Right atrium auricular region (tissue), 2 donors: ENCODE measurements around the gene FAM98C. TPM values are rescaled to one million over a fixed set of nuclear protein-coding genes. Genes with fewer than 3 reads are reported as not detected.

ENCODE experiments used
- DNase-seq: peaks from one replicate; pipeline ENCODE4 v3.0.0-alpha.2; 2019; ENCODE audit warnings: low spot score
- H3K27ac ChIP-seq, 2 donors: fragments of 200-600 bp; sonication (generic); 1 replicate in 1 of 2; 2 replicates in 1 of 2; pipeline ENCODE4 v1.5.1; 2016 to 2019
- H3K27me3 ChIP-seq, 2 donors: fragments of 200-600 bp; sonication (generic); one replicate each; pipeline versions ENCODE4 v1.5.1 to v1.6.0; 2017 to 2019
- H3K36me3 ChIP-seq: fragments of 200-600 bp; sonication (generic); one replicate; pipeline ENCODE4 v1.5.1; 2016
- H3K4me1 ChIP-seq, 2 donors: fragments of 200-600 bp; sonication (generic); one replicate each; pipeline versions ENCODE4 v1.5.1 to v1.6.0; 2017 to 2019
- H3K4me3 ChIP-seq, 2 donors: fragments of 200-600 bp; sonication (generic); 1 replicate in 1 of 2; 2 replicates in 1 of 2; pipeline ENCODE4 v1.5.1; 2017 to 2019; ENCODE audit warnings: mild to moderate bottlenecking in 1 of 2, moderate library complexity in 1 of 2
- H3K9me3 ChIP-seq, 2 donors: fragments of 200-600 bp; sonication (generic); one replicate each; pipeline ENCODE4 v1.5.1; 2019
- total RNA-seq, 2 donors: library from RNA; depleted of rRNA; stranded (reverse); fragments of >200 nt; gene quantifications; one replicate each; pipeline ENCODE4 v1.1.0, GENCODE V29; 2016
- TF ChIP-seq, protein P1 (sequence below), 2 donors: fragments of 200-600 bp; sonication (generic); IDR thresholded peaks; one replicate each; pipeline ENCODE4 v1.5.1; 2019; ENCODE audit warnings: antibody characterized with exemption in 2 of 2

The FAM98C gene
- total RNA-seq, 2 donors from 2014 or later, result 11.9 to 19.8 TPM

DNA sequence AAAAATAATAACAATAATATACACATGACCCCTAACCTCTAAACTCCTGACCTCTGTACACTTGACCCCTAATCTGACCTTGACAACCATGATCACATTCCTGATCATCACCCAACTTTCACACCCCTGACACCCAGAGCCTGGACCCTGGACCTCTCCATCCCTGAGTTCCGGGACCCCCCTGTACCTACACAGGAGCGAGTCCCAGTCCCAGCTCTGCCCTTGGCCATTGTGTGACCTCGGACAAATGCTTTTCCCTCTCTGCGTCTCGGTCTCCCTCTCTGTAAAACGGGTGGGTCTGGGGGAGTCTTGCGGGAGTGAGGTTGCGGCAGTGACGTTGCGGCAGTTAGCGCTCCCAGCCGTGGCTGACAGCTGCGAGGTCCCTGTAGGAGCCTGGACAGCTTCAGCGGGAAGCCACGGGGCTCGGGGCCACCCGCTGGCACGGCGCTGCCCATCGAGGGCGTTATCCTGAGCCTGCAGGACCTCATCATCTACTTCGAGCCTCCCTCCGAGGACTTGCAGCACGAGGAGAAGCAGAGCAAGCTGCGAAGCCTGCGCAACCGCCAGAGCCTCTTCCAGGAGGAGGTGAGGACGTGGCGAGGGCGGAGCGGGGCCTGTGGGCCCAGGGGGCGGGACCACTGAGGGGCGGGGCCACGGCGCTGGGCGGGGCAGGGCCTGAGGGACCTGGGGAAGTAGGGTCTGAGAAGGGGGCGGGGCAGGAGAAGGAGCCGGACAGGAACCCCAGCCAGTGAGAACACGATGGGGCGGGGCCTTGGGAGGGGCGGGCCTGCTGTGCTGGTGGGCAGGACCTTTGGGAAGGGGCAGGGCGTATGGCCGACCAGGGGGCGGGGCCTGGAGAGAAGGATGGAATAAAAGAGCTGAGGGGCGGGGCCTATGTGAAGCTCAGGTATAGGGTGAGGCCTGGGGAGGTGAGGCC lies 49.8 kb downstream of the FAM98C start:
- Histone ChIP-seq H3K27me3 (no peaks in the 10 kb centered on the region), H3K9me3 (no peaks in the 10 kb centered on the region), H3K27ac (no peak overlapping the region), H3K4me1 (no peaks in the 10 kb centered on the region), H3K36me3 (no peaks in the 10 kb centered on the region), H3K4me3 (no peak overlapping the region)
- DNase-seq, result no peak
- TF ChIP-seq, protein P1, sequence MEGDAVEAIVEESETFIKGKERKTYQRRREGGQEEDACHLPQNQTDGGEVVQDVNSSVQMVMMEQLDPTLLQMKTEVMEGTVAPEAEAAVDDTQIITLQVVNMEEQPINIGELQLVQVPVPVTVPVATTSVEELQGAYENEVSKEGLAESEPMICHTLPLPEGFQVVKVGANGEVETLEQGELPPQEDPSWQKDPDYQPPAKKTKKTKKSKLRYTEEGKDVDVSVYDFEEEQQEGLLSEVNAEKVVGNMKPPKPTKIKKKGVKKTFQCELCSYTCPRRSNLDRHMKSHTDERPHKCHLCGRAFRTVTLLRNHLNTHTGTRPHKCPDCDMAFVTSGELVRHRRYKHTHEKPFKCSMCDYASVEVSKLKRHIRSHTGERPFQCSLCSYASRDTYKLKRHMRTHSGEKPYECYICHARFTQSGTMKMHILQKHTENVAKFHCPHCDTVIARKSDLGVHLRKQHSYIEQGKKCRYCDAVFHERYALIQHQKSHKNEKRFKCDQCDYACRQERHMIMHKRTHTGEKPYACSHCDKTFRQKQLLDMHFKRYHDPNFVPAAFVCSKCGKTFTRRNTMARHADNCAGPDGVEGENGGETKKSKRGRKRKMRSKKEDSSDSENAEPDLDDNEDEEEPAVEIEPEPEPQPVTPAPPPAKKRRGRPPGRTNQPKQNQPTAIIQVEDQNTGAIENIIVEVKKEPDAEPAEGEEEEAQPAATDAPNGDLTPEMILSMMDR (IDR thresholded peaks at IDR 0.05), result no peak

DNA sequence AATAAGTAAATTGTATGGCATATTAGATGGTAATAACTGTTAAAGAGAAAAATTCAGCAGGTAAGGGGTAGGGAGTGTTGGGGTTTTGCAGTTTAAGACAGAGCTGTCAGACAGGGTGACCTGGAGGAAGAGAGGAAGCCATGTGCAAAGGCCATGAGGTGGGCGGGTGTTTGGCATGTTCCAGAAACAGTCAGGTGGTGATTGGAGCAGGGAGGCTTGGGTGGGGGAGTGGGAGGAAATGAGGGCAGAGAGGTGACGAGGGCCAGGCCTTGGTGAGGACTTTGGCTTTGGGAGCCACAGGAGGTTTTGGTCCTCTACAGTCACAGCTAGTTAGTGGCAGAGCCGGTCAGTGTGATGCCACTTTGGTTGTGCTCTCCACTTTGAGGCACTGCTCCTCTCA lies 50.7 kb downstream of the FAM98C start:
- Histone ChIP-seq H3K9me3 (no peaks in the 10 kb centered on the region), H3K4me3 (no peak overlapping the region), H3K27ac (no peak overlapping the region), H3K36me3 (no peaks in the 10 kb centered on the region), H3K27me3 (no peaks in the 10 kb centered on the region), H3K4me1 (no peaks in the 10 kb centered on the region)
- DNase-seq, result no peak
- TF ChIP-seq, protein P1 (IDR thresholded peaks at IDR 0.05), result no peak

DNA sequence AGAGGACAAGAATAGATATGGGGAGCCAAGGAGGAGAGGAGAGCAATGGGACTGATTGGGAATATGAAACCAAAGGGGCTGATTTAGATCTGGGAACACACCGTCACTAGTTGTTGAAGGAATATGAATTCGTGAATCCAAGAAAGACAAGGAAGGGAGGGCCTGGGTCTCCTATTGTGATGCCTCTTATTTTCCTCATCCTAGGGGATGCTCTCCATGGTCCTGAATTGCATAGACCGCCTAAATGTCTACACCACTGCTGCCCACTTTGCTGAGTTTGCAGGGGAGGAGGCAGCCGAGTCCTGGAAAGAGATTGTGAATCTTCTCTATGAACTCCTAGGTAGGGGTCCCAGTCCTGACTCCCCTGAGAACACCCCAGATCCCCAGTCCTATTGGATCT lies 52.1 kb downstream of the FAM98C start:
- no peak for DNase-seq
- H3K4me1 ChIP-seq, result no peaks in the 10 kb centered on the region
- H3K4me3 ChIP-seq, result no peak overlapping the region
- H3K36me3 ChIP-seq, result no peaks in the 10 kb centered on the region
- H3K9me3 ChIP-seq, result no peaks in the 10 kb centered on the region
- no peaks in the 10 kb centered on the region for H3K27me3 ChIP-seq
- TF ChIP-seq, protein P1 (IDR thresholded peaks at IDR 0.05), result no peak
- H3K27ac ChIP-seq, result no peak overlapping the region

DNA sequence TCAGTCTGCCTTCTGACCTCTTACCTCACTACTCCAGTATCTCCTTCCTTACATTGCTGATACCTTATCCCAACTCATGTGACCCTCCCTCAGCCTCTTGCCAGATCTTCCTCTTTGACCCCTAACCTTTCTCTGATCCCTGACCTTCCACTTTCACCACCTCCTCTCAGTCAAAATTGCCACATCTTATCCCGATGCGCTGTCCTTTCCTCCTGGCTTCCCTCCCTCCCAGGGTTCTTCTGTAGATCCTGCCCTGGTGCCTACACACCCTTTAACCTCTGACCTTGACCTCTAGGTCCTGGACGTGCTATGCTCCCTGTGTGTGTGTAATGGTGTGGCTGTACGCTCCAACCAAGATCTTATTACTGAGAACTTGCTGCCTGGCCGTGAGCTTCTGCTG lies 54.3 kb downstream of the FAM98C start:
- no peaks in the 10 kb centered on the region for H3K4me1 ChIP-seq
- H3K9me3 ChIP-seq, result no peaks in the 10 kb centered on the region
- no peak overlapping the region for H3K4me3 ChIP-seq
- TF ChIP-seq, protein P1 (IDR thresholded peaks at IDR 0.05), result no peak
- DNase-seq, result no peak
- H3K36me3 ChIP-seq, result no peaks in the 10 kb centered on the region
- no peak overlapping the region for H3K27ac ChIP-seq
- no peaks in the 10 kb centered on the region for H3K27me3 ChIP-seq

DNA sequence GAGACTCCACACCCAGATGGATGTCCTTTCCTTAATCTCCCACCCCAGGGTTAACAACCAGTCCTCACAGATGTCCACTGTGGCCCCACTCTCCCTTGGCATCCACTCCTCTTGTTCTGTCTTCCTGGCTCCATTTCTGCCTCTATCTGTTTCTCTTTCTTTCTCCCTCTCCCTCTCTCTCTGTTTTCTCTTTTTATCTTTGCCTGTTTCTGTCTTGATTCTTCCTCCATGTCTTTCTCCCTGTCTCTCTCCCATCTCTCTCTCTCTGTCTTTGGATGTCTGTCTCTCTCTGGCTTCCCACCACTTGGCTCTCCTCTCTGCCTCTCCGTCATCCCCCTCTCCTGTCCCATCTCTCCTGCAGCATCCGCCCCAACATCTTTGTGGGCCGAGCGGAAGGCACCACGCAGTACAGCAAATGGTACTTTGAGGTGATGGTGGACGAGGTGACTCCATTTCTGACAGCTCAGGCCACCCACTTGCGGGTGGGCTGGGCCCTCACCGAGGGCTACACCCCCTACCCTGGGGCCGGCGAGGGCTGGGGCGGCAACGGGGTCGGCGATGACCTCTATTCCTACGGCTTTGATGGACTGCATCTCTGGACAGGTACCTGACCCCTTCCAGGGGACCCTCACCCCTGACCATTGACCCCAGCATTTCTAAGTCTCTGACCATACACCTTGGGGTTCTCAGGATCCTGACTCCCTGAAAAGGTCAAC lies 55.0 kb downstream of the FAM98C start:
- H3K4me1 ChIP-seq, result no peaks in the 10 kb centered on the region
- H3K9me3 ChIP-seq, result no peaks in the 10 kb centered on the region
- H3K27ac ChIP-seq, result no peak overlapping the region
- TF ChIP-seq, protein P1 (IDR thresholded peaks at IDR 0.05), result no peak
- no peaks in the 10 kb centered on the region for H3K27me3 ChIP-seq
- no peak for DNase-seq
- no peak overlapping the region for H3K4me3 ChIP-seq
- H3K36me3 ChIP-seq, result no peaks in the 10 kb centered on the region

Other genes starting within 250 kb of the FAM98C start
- not detected for gene DPF1, start 178.9 kb upstream of the FAM98C start, total RNA-seq
- gene PPP1R14A, start 146.7 kb upstream of the FAM98C start, total RNA-seq, result 10 to 100 TPM; 28.0 to 30.0 TPM
- gene SPINT2, start 138.5 kb upstream of the FAM98C start, total RNA-seq, result 10 to 100 TPM; 11.1 to 52.7 TPM
- gene C19orf33, start 98.8 kb upstream of the FAM98C start, total RNA-seq, result 10 to 100 TPM; 18.9 to 48.6 TPM
- gene YIF1B, start 87.1 kb upstream of the FAM98C start, total RNA-seq, result 10 to 100 TPM; 20.1 to 26.9 TPM
- 1 to 10 TPM; 1.3 to 3.8 TPM for gene KCNK6, start 83.2 kb upstream of the FAM98C start, total RNA-seq
- 1 to 10 TPM in 1 of 2 donors, under 1 TPM in 1; 0.22 to 2.7 TPM for gene CATSPERG, start 67.3 kb upstream of the FAM98C start, total RNA-seq
- gene PSMD8, start 28.5 kb upstream of the FAM98C start, total RNA-seq, result 100 to 1,000 TPM; 403 to 603 TPM
- gene GGN, start 15.1 kb upstream of the FAM98C start, total RNA-seq, result 1 to 10 TPM in 1 of 2 donors, under 1 TPM in 1; 0.37 to 1.3 TPM
- under 1 TPM; 0.56 to 0.67 TPM for gene SPRED3, start 14.4 kb upstream of the FAM98C start, total RNA-seq
- 1 to 10 TPM; 1.1 to 2.9 TPM for gene RASGRP4, start 23.1 kb downstream of the FAM98C start, total RNA-seq
- 1 to 10 TPM in 1 of 2 donors, under 1 TPM in 1; 0.33 to 1.7 TPM for gene RYR1, start 30.6 kb downstream of the FAM98C start, total RNA-seq
- gene MAP4K1, start 214.9 kb downstream of the FAM98C start, total RNA-seq, result 1 to 10 TPM in 1 of 2 donors, under 1 TPM in 1; 0.83 to 4.2 TPM
- gene EIF3K, start 216.1 kb downstream of the FAM98C start, total RNA-seq, result 100 to 1,000 TPM; 716 to 786 TPM
- gene ACTN4, start 244.6 kb downstream of the FAM98C start, total RNA-seq, result 100 to 1,000 TPM; 115 to 180 TPM